Keratinocyte (primary cell): Measurements from ENCODE around the gene PTS.

Experiments
- EZH2 ChIP-seq: IDR thresholded peaks from one replicate; pipeline ENCODE4 v1.6.1; 2012; ENCODE audit warnings: inconsistent platforms, mild to moderate bottlenecking, low read length, moderate library complexity
- TF ChIP-seq, protein P1 (sequence below), 3 experiments: IDR thresholded peaks in 1 of 3; conservative IDR thresholded peaks in 1 of 3; optimal IDR thresholded peaks in 1 of 3; 2 replicates in 2 of 3; 3 replicates in 1 of 3; pipeline versions ENCODE3 to v1.5.1; 2011; ENCODE audit warnings: low read length in 3 of 3, mild to moderate bottlenecking in 3 of 3, moderate library complexity in 2 of 3, control low read depth in 1 of 3, inconsistent platforms in 1 of 3; ENCODE audit not compliant: insufficient read depth in 2 of 3; ENCODE audit errors: extremely low read depth in 1 of 3

DNA sequence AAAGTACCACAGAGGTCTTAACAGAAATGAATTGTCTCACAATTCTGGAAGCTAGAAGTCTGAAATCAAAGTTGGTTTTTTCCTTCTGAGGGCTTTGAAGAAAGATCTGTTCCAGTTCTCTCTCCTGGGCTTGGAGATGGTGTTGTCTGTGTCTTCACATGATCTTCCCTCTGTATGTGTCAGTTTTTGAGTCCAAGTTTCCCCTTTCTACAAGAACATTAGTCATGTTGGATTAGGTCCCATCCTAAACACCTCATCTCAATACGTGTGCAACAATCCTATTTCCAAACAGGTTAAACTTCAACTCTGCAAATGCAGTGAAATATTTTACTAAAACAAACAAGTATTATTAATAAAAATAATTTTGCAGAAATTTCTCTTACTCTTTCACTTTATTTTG, 3.1 kb upstream of the PTS start:
- TF ChIP-seq, protein P1, sequence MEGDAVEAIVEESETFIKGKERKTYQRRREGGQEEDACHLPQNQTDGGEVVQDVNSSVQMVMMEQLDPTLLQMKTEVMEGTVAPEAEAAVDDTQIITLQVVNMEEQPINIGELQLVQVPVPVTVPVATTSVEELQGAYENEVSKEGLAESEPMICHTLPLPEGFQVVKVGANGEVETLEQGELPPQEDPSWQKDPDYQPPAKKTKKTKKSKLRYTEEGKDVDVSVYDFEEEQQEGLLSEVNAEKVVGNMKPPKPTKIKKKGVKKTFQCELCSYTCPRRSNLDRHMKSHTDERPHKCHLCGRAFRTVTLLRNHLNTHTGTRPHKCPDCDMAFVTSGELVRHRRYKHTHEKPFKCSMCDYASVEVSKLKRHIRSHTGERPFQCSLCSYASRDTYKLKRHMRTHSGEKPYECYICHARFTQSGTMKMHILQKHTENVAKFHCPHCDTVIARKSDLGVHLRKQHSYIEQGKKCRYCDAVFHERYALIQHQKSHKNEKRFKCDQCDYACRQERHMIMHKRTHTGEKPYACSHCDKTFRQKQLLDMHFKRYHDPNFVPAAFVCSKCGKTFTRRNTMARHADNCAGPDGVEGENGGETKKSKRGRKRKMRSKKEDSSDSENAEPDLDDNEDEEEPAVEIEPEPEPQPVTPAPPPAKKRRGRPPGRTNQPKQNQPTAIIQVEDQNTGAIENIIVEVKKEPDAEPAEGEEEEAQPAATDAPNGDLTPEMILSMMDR (optimal IDR thresholded peaks at IDR 0.05 in 1 of 3, IDR thresholded peaks at IDR 0.05 in 1 of 3, conservative IDR thresholded peaks at IDR 0.05 in 1 of 3; ENCODE audit: extremely low read depth in 1 of 3, insufficient read depth in 2 of 3, low read length in 3 of 3), result no peak
- TF ChIP-seq EZH2, result no peak
